Stimulated activated CD8-positive, alpha-beta memory T cell treated with anti-CD3 and anti-CD28 coated beads, Interleukin-7, amount 100 ng/mL, for 48 hours (primary cell): ENCODE measurements around the gene CAMTA1.

Experiments used
- DNase-seq, 2 donors: peaks; one replicate each; pipeline ENCODE4 v3.0.0-alpha.2; 2020; ENCODE audit warnings: low read depth in 1 of 2; ENCODE audit errors: extremely low read depth in 1 of 2

CAMTA1 gene

DNA sequence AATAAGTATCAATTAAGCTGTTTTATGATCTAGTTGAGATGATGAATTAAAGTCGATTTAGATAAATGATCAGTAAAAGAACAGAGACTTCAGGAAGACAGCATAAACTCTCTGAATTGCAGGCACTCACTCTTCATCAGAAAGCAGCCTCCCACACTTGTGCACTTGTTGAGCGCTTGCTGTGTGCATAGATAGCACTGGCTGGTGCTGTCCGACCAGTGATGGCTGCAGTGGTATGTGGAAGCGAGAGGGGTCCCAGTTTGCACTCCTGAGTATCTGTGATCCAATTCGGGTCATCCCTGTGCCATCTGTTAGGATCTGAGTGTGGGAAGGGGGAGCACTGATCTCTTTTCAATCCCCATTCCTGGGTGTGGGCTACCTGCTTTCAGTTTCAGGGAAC is 137.8 kb downstream of the CAMTA1 start:
- no peak for DNase-seq

DNA sequence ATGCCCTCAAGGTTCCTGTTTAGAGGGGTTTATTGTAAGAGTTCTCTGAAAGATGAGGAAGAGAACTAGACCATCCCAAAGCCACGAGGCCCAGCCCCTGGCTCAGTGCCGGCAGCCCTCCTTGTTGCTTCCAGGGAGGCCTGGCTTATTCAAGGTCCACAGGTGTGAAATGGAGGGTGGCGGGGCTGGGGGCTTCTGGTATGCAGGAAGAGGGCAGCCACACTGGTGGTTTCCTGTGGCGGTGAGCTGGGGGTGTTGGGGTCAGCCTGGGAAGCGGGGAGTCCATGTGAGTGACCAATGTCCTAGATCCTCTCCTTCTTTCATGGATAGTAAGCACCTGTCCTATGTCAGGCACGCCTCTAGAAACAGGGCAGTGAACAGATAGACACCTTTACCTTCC is 138.2 kb downstream of the CAMTA1 start:
- DNase-seq, result no peak

DNA sequence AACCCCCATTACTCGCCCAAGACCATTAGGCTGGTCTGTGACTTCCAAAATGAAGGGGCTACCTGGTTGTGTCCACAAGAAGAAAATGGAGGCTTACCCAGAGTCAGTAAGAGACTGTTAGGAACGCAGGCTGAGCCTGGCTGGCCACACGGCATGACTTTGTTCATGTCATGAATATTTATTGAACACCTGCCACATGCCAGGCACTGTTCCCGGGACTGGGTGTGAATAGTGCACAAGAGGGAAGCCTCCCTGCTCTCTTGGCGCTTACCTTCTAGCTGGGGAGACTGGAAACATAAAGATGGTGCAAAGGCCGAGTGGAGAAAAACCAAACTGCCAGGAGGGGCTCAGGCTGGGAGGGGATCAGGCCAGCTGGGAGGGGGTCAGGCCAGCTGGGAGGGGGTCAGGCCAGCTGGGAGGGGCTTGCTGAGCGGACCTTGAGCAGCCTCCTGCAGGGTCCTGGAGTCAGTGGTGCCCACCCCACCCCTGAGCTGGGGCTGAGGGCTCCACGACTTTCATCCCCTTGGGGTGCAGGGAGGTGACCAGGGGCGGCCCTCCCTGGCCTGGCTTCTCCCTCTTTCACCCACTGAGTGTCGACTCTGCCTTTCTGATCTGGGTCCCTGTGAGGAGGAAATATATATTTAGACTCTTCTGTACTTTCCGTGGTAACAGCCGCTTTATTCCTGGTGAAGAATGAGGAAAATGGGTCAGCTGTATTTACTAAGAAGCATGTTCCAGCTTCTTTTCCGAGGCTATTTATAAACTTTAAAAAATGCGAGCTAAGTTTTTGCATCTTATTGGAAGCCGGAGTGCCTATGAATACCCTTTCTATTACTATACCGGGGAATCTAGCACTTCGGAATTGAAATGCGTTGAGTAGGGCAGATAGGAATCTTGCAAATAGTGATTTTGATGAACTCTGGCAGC is 139.0 kb downstream of the CAMTA1 start:
- DNase-seq, result no peak

DNA sequence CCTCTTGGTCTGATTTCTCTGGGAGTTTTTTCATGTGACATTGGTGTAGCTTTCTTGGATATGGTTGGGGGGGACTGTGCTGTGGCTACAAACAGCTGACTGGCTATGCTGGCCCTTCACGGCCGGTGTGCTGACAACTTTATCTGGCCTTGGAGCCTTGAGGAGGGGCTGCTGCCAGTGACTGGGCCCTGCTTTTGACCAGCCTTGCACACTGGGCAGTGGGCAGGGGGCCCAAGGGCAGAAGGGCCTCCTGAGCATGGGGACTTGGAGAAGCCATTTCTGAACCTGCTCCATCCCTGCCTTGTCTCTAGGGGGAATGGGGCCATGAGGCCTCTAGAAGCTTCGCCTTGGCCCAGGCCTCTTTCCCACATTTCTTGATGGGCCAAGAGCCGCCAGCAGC is 139.6 kb downstream of the CAMTA1 start:
- DNase-seq, result no peak

DNA sequence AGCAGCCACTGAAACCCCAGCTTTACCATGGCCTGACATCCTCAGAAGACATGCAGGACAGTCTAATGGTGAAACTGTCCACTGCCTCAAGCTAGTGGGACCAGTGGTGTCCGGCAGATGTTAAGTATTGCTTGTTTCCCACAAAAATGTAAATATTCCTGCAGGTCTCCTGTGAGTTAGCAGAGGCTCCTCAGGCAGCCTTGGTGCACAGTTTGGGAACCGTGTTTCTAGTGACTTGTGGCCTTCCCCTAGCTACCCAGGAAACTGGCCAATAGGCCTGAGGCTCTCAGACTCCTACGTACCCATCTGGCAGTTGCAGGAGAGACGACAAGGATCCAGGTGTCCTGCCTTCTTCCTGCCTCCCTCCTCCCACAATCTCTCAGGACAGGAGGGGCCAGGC is 142.4 kb downstream of the CAMTA1 start:
- no peak for DNase-seq

DNA sequence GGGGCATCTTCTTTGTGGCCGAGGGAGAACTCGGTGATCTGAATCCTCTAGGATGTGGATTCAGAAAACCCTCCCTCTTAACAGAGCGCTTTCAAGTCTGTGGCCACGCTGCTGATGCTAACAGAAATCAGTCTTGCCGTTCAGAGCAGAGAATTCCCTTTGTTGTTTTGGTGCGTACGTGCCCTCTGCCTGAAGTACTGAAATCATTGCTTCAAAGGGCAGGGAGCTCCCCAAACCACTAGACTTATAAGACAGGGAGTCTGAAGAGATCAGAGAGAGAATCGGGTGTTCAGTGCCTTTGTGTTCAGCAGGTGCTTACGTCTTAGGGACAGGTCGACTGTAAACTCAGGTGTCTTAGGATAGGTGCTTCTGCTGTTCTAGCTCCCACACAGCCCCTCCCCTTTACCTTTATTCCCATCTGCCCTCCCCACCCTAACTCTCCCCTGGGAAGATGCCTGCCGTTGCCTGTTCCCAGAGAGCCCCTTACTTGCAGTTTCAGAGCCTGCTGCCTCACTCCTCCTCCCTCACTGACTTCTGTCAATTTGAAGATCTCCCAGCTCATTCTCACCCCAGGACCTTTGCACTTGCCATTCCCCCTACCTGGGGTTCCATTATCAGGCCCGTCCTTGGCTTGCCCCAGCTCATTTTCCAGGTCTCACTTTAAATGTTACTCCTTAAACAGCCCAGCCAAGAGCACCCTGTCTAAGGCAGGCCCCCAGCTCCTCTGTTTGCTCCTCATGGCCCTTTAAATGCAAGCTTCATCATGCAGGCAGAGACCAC is 143.0 kb downstream of the CAMTA1 start:
- DNase-seq, result no peak

DNA sequence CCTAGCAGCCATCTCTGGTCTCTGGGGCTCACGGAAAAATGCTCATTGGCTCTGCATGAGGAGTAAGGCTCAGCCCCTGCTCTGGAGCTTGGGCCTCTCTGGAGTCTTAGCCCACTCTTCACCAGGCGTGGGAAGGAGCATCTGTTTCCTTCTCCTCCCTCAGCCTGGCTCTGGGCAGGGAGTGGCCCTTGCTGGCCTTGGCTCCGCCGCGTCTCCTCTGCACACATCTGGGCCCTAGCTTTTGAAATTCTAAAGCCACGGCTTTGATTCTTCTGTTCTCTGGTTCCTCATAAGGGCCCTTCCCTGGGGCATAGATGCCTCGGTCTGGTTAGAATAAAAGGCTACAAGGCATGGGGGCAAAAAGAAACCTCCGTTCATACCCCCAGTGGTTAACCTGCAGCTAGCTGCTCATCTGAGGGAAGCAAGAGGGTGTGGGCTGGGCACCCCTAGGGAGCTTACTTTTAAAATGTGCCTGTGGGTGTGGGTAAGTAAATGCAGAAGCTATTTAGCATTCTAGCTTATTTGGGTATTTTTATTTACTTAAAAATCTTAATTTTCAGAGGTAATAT is 145.6 kb downstream of the CAMTA1 start:
- no peak for DNase-seq

DNA sequence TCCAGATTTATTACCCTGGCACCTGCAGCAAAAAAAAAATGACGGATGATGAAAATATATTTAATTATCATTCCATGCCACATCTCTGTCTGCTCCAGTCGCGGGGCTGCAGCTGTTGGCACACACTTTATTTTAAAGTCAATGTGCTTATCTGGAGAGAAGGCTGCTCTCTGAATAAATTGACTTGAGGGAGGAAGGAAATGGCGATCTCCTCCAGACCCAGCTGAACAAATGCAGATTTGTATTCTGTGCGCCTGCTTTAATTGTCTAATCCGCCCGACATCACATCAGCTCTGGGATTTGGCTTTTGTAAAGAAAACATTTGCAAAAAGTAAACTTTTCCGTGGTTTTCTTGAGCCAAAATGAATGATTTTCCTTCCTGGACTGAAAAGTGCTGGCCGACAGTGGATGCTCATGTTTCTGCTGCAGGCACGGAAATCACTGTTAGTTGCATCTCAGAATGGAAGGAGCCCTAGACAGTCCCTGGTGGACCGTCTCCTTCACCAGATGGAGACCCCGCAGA is 150.2 kb downstream of the CAMTA1 start:
- DNase-seq, result no peak

DNA sequence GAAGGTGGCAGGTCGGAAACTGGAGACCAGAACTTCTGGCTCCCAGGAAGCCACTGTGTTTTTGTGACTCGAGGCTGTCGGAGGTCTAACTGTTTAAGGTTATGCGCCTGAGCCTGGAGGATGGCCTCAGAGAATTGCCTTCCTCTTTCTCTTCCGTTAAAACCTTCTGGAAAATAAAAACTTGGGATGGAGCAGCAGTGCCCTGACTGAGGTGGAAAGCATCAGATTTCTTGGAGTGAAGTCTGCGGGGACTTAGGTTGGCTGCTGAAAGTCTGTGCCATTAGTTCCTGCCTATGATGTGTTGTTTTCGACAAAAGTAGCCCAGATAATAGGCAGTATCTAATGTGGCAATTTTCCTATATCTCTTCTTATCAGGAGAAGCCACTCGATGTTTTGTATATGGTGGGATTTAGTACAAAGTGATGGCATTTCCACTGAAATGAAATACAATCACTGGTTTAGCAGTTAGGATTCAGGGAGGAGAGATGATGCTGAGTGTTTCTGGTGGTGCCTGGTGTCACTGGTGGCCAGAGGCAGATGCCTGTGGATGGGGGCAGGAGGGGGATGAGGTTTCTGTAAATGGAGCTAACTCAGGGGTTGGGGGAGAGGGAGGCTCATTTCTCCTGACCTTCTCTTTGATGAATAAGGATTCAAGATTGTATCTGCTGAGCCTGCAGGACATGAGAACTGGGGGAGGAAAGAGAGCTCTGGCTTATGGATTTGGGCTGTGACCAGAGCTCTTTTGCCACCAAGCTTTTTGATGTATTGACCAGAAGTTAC is 150.8 kb downstream of the CAMTA1 start:
- no peak for DNase-seq

DNA sequence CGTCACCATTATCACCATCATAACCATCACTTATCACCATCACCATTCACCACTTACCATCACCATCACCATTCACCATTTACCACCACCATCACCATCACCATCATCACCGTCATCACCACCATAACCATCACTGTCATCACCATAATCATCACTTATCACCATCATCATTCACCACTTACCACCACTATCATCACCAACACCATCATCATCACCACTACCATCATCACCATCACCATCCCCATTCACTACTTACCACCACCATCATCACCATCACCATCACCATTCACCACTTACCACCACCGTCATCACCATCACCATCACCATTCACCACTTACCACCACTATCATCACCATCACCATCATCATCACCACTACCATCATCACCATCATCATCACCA is 151.8 kb downstream of the CAMTA1 start:
- DNase-seq, result no peak

DNA sequence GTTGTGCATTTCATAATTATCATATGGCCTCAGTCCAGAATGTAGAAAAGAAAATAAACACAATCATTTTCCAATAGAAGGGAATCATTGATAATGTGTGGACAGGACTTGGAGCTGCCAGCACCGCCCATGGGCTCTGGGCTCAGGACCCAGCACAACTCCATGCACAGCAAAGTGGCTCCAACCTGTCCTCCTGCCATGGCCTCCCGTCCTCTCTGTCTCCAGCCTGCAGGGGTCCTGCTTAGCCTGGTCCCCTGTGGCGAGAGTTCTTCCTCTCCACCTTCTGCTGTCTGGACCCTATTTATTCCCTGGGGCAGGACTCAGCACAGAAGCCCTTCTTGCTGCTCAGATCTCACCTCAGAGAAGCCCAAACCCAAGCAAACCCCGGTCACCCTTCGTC is 154.1 kb downstream of the CAMTA1 start:
- no peak for DNase-seq

DNA sequence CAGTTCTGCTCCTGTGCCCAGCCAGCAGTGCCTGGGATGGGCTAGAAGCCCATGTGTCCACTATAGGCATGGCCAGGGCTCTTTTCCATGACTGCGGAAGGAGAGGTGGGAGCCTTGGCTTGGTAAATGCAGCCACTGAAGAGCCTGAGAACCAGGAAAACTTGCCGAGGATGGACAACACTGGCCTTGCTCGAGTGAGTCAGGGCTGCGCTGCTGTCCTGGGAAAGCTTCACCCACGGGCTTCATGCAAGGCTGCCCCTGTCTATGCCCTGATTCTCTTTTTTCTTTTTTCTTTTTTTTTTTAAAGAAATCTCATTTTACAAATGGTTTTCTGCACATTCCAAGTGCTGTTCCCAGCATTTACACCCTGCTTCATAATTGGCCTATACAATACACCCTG is 156.5 kb downstream of the CAMTA1 start:
- DNase-seq, result no peak

DNA sequence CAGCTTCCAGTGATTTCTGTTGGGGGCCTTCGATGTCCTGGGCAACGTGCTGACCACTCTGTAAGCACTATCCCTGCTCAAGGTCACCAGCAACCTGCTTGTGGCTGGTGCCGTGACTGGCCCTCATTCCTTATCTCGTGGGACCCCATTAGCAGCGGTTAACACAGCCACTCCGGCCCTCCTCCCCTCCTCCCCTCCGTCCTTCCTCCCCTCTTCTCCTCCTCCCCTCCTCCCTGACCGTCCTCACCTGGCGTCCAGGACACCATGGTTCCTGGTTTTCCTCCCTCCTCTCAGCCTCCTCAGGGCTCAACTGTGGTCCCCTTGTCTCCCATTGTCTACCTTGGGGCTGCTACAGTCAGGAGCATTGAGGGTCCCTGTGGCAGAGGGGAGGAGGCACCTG is 157.7 kb downstream of the CAMTA1 start:
- no peak for DNase-seq

DNA sequence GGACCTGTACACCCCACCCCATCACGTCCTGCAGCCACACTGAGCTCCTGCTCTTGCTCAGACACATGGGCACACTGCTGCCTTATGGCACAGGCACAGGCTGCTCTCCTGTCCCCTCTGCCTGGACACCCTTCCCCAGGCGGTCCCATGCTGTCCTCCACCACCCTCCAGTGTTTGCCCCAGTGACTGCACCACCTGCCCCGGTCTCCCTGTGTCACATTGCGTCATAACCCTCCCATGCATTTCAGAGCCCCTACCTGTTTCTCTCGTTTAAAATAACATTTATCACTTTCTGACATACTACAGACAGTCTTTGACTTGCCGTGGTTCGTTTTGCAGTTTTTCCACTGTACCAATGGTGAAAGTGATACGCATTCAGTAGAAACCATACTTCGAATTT is 159.2 kb downstream of the CAMTA1 start:
- no peak for DNase-seq

DNA sequence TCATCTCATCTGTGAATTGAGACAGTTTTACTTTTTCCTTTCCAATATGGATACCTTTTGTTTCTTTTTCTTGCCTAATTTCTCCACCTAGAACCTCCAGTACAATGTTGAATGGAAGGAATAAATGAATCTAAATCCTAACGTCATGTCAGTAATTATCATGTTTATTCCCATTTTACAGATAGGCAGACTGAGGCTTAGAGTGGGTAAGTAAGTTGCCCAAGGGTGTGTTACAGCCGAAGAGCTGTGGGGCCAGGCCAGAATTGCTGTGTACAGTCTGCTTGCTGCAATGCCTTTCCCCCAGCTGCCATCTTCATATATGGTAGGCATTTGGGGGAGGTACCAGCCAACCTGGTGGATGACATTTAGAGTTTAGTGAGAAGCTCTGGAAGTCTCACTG is 162.7 kb downstream of the CAMTA1 start:
- DNase-seq, result no peak

DNA sequence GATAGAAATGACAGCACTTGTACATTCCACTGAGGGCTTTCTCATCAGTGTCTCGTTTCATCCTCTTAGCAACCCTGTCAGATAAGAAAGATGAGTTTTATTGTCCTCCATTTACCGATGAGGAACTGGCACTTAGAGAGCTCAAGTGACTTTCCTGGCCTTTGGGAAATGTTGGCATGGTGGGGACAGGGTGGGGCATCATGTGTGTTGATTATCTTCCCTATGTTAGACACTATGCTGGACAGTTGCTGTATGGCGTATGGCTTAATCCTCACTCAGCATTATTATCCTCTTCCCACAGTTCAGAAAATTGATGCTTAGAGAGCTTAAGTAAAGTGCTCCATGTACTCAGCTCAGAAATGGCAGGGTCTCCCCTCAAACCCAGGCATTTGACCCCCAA is 163.2 kb downstream of the CAMTA1 start:
- DNase-seq, result no peak

DNA sequence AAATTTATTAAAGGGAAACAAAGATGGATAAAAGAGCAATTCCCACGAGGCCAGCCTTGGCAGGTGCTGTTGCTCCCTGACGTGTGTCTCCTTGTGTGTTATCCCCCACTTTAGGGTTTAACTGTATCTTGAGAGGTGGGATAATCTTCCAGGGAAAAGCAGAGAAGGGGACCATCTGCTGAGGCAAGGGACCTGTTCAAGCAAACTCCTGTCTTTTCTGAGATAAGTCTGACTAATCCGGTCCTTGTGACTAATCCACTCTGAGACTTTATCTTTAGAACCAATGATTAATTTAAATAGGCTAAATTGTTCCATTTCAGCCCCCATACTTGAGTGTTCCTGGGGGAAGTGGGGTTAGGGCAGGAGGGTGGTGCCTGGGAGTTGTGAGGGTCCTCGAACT is 163.6 kb downstream of the CAMTA1 start:
- no peak for DNase-seq

DNA sequence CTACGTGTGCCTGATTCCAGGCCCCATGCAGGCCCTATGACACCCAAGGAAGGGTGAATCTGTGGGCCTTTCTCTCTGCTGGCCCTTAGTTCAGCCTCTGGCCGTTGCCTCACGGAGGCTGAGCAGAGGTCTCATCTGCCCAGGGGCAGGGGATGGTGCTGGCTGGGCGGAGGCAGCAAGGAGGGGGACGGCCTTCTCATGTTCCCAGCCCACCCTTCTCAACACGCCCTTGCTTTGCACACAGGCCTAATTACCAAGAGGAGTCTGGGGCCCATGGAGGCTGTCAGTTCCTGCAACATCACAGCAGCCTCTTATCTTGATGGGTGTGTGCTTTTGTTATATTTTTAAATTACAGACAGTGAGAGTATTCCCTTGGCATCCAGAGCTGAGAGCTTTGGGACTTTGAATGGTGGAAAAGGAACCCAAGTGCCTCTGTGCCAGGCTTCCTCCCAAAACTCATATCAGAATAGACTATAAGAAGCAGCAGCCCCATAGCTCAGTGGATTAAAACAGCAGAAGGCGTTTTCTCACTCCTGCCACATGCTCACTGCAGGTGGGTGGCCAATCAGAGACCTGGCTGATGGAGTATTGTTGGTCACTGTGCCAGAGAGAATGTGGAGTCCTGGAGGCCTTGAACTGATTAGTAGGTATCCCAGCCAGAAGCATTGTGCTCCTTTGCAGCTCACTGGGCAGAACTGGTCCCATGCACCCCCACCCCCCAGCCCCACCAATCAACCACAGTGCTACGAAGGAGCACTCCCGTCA is 164.9 kb downstream of the CAMTA1 start:
- no peak for DNase-seq

DNA sequence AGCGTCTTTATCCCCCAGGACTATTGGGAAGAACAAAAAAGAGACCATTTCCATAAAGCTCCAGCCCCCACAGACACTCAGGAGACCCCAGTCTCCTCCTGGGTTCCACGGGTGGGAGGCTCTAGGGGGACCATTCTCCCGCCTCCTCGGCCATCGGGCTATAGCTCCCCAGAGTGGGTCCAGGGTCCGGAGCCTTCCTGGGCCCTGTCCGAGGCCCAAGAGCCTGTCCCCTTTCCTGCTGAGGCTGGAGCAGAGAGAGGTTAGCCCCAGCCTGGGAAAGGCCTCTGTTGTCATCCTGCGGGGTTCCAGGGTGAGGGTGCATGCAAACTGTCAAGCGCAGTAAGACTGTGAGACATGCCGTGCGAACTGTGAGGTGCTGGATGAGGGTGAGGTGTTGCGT is 166.3 kb downstream of the CAMTA1 start:
- DNase-seq, result no peak

DNA sequence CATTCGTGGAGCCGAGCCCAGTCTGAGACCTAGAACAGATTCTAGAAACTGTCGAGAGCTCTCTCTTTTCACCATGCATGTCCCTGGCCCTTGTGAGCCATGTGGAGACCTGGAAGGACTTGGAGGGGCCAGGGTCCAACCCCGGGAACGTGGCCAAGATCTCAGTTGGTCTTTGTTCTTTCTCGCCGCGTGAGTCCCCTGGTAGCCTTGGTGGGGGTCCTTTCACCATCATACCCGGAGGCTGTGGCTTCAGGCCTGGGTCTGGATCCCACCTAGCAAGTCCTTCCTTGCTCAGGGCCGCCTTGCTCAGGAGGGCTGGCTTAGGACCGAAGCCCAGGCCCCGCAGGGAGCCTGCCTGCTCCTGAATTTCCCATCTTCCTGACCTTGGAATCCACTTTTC is 168.0 kb downstream of the CAMTA1 start:
- DNase-seq, result no peak
